Cardiac muscle cell (in vitro differentiated cells and primary cell): ENCODE data around the gene CDKN1B. TPM values are rescaled to one million over a fixed set of nuclear protein-coding genes. Genes with fewer than 3 reads are reported as not detected.
A peak's percentile ranks its signal among the peaks of the same experiment; 100 is the strongest.

Experiments used
- DNase-seq, 2 donors: peaks; one replicate each; pipeline versions ENCODE4 v3.0.0 to v3.0.0-alpha.2; 2010 to 2017; ENCODE audit warnings: low read depth in 1 of 2, low spot score in 1 of 2
- H3K27ac ChIP-seq: fragments of 200-600 bp; sonication (generic); 2 replicates; pipeline ENCODE4 v1.5.1; 2016
- H3K27me3 ChIP-seq: fragments of 200-600 bp; sonication (generic); 2 replicates; pipeline ENCODE4 v1.6.0; 2016; ENCODE audit warnings: control low read depth
- H3K36me3 ChIP-seq: fragments of 200-600 bp; sonication (generic); 2 replicates; pipeline ENCODE4 v1.5.1; 2016; ENCODE audit warnings: control low read depth
- H3K4me1 ChIP-seq: fragments of 200-600 bp; sonication (generic); 2 replicates; pipeline ENCODE4 v1.8.1; 2017; ENCODE audit warnings: low read depth, mild to moderate bottlenecking, mixed run types
- H3K4me3 ChIP-seq: fragments of 200-600 bp; sonication (generic); 2 replicates; pipeline ENCODE4 v1.5.1; 2016; ENCODE audit warnings: mild to moderate bottlenecking
- H3K9me3 ChIP-seq: fragments of 200-600 bp; sonication (generic); 2 replicates; pipeline ENCODE4 v1.5.1; 2017; ENCODE audit warnings: low read depth, mild to moderate bottlenecking, control low read depth
- CTCF ChIP-seq: IDR thresholded peaks from 2 replicates; pipeline ENCODE4 v1.5.1; 2012; ENCODE audit warnings: low read depth, mild to moderate bottlenecking, low read length
- polyA plus RNA-seq: library from polyadenylated mRNA; unstranded; fragments of >200 nt; fragmentation: Nextera tagmentation; extraction: Ambion mirVana; gene quantifications from 2 replicates; pipeline ENCODE4 v1.2.1, GENCODE V29; 2016
- total RNA-seq: library from RNA; depleted of rRNA; stranded (reverse); fragments of >200 nt; gene quantifications from 2 replicates; pipeline ENCODE4 v1.2.3, GENCODE V29; 2016

The CDKN1B gene
- total and polyA plus RNA-seq, 2 experiments from 2014 or later, result 5.8 to 90.4 TPM

- Histone ChIP-seq H3K4me3 (no peak overlapping the region), H3K36me3 (no peaks in the 10 kb centered on the region), H3K4me1 (peaks cover 21% of the 10 kb centered on the region), H3K27me3 (no peaks in the 10 kb centered on the region), H3K27ac (no peak overlapping the region), H3K9me3 (no peaks in the 10 kb centered on the region)
- no peak for TF ChIP-seq CTCF
- DNase-seq, result peak in 1 of 2 donors; percentile 44
Observed at GRCh38 chr12:12749433-12749832, 32.3 kb downstream of the CDKN1B start.

- H3K27me3 ChIP-seq, result no peaks in the 10 kb centered on the region
- H3K4me1 ChIP-seq, result no peaks in the 10 kb centered on the region
- H3K9me3 ChIP-seq, result no peaks in the 10 kb centered on the region
- TF ChIP-seq CTCF, result no peak
- no peak overlapping the region for H3K4me3 ChIP-seq
- DNase-seq, result no peak
- H3K27ac ChIP-seq, result no peak overlapping the region
- no peaks in the 10 kb centered on the region for H3K36me3 ChIP-seq
Observed at GRCh38 chr12:12755923-12756322, 38.8 kb downstream of the CDKN1B start.

GRCh38 chr12:12757121-12757520 lies 40.0 kb downstream of the CDKN1B start:
- H3K9me3 ChIP-seq, result no peaks in the 10 kb centered on the region
- no peaks in the 10 kb centered on the region for H3K36me3 ChIP-seq
- TF ChIP-seq CTCF, result no peak
- no peak overlapping the region for H3K4me3 ChIP-seq
- no peak overlapping the region for H3K27ac ChIP-seq
- H3K27me3 ChIP-seq, result no peaks in the 10 kb centered on the region
- no peaks in the 10 kb centered on the region for H3K4me1 ChIP-seq
- no peak for DNase-seq

GRCh38 chr12:12759234-12759915 lies 42.2 kb downstream of the CDKN1B start:
- no peak for TF ChIP-seq CTCF
- Histone ChIP-seq H3K27me3 (no peaks in the 10 kb centered on the region), H3K9me3 (no peaks in the 10 kb centered on the region), H3K4me1 (no peaks in the 10 kb centered on the region), H3K36me3 (no peaks in the 10 kb centered on the region), H3K27ac (no peak overlapping the region), H3K4me3 (no peak overlapping the region)
- no peak for DNase-seq

DNA sequence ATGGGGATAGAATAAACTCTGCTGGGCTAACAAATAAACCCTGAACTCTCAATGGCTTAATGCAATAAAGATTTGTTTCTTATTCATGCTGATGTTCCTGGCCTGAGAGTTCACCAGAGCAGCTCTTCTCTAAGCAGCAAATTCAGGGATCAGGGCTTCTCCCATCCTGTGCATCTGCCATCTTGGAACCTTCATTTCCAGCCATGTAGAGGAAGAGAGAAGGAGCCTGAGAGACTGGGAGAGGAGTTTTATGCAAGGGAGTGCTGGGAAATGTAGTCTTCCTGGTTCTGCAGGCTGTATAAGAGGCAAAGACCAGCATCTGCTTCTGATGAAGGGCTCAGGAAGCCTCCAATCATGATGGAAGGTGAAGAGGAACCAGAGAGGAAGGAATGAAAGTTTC lies 47.7 kb downstream of the CDKN1B start:
- Histone ChIP-seq H3K9me3 (no peaks in the 10 kb centered on the region), H3K36me3 (no peaks in the 10 kb centered on the region), H3K4me3 (no peak overlapping the region), H3K27me3 (no peaks in the 10 kb centered on the region), H3K27ac (no peak overlapping the region), H3K4me1 (no peaks in the 10 kb centered on the region)
- no peak for TF ChIP-seq CTCF
- DNase-seq, result no peak
